Endothelial cell of umbilical vein (primary cell): Measurements from ENCODE around the gene PLEKHA7. TPM values are rescaled to one million over a fixed set of nuclear protein-coding genes. Genes with fewer than 3 reads are reported as not detected.

Experiments used
- BruUV-seq: library from RNA; stranded (reverse); fragments of 400-500 nt; replicated peaks from 2 replicates; lab custom pipeline; 2021; lab: Mats Ljungman, UMichigan
- CTCF ChIA-PET: fragments of 300-600, 350-600 bp; sonication (Branson Sonifier 250); formaldehyde crosslinking; loops from one replicate; lab custom pipeline; 2021; ENCODE audit warnings: antibody characterized with exemption, inconsistent platforms; lab: Charles Lee
- POLR2A ChIA-PET: fragments of 300-600, 350-600 bp; sonication (Branson Sonifier 250); formaldehyde crosslinking; loops from one replicate; lab custom pipeline; 2021; ENCODE audit warnings: antibody characterized with exemption, inconsistent platforms; lab: Charles Lee
- DNase-seq: peaks from one replicate; pipeline ENCODE4 v3.0.0-alpha.2; 2011; ENCODE audit warnings: low read depth, low spot score
- FAIRE-seq: peaks from 2 replicates; lab custom pipeline; 2011; peaks lifted over from hg19 to GRCh38; lab: Jason Lieb, UNC
- H2AFZ ChIP-seq: 2 replicates; pipeline ENCODE4 v1.6.0; 2012; ENCODE audit warnings: low read depth, low read length, control low read depth, inconsistent platforms
- H3K27ac ChIP-seq: 2 replicates; pipeline ENCODE4 v1.5.1; 2011; ENCODE audit warnings: low read depth, mild to moderate bottlenecking, control low read depth, low read length, moderate library complexity; ENCODE audit not compliant: insufficient read depth
- H3K27me3 ChIP-seq, 2 experiments: 2 replicates each; pipeline versions ENCODE4 v1.6.0 to v1.6.1; 2011; ENCODE audit warnings: low read length in 2 of 2, mixed read lengths in 1 of 2; ENCODE audit not compliant: control insufficient read depth in 2 of 2, insufficient read depth in 2 of 2
- H3K36me3 ChIP-seq, 2 experiments: 2 replicates in 1 of 2; 3 replicates in 1 of 2; pipeline ENCODE4 v1.5.1; 2011; ENCODE audit warnings: low read length in 2 of 2, mild to moderate bottlenecking in 1 of 2, moderate library complexity in 1 of 2; ENCODE audit not compliant: control insufficient read depth in 2 of 2, insufficient read depth in 2 of 2; ENCODE audit errors: extremely low read depth in 1 of 2
- H3K4me1 ChIP-seq: 3 replicates; pipeline ENCODE4 v1.5.1; 2011; ENCODE audit warnings: mild to moderate bottlenecking, low read length; ENCODE audit not compliant: control insufficient read depth, insufficient read depth; ENCODE audit errors: extremely low read depth
- H3K4me2 ChIP-seq: 2 replicates; pipeline ENCODE4 v1.6.1; 2011; ENCODE audit warnings: low read length, control low read depth, mixed read lengths; ENCODE audit not compliant: insufficient read depth
- H3K4me3 ChIP-seq, 3 experiments: fragments of 200-600 bp in 1 of 3; sonication (generic), shearing (Covaris generic) in 1 of 3; replicated peaks in 1 of 3; 2 replicates each; pipeline ENCODE4 v1.5.1; 2011 to 2016; ENCODE audit warnings: control low read depth in 3 of 3, low read length in 3 of 3, mild to moderate bottlenecking in 2 of 3, inconsistent platforms in 1 of 3, low read depth in 1 of 3, moderate library complexity in 1 of 3; ENCODE audit not compliant: insufficient read depth in 1 of 3
- H3K79me2 ChIP-seq: 2 replicates; pipeline ENCODE4 v1.6.0; 2012; ENCODE audit warnings: low read length, inconsistent platforms; ENCODE audit not compliant: control insufficient read depth, insufficient read depth
- H3K9ac ChIP-seq: replicated peaks from 2 replicates; pipeline ENCODE3; 2011; ENCODE audit warnings: low read length, control low read depth; ENCODE audit not compliant: insufficient read depth; ENCODE audit errors: extremely low read depth
- H3K9me1 ChIP-seq: replicated peaks from 3 replicates; pipeline ENCODE4 v1.6.0; 2011; ENCODE audit warnings: mild to moderate bottlenecking, low read length; ENCODE audit not compliant: control insufficient read depth, insufficient read depth; ENCODE audit errors: extremely low read depth
- H3K9me3 ChIP-seq: replicated peaks from 2 replicates; pipeline ENCODE4 v1.5.1; 2012; ENCODE audit warnings: low read length, inconsistent platforms; ENCODE audit not compliant: control insufficient read depth, insufficient read depth
- H4K20me1 ChIP-seq: replicated peaks from 2 replicates; pipeline ENCODE3; 2011; ENCODE audit warnings: mild to moderate bottlenecking, low read length; ENCODE audit not compliant: control insufficient read depth, insufficient read depth; ENCODE audit errors: extremely low read depth
- EZH2 ChIP-seq: IDR thresholded peaks from 2 replicates; pipeline ENCODE4 v1.6.1; 2012; ENCODE audit warnings: borderline replicate concordance, low read depth, mild to moderate bottlenecking, moderate library complexity, low read length, inconsistent platforms; ENCODE audit not compliant: severe bottlenecking
- FOS ChIP-seq: IDR thresholded peaks from 2 replicates; pipeline ENCODE4 v1.6.1; 2011; ENCODE audit warnings: mild to moderate bottlenecking, low read length, moderate library complexity, borderline replicate concordance; ENCODE audit not compliant: insufficient read depth
- JUN ChIP-seq: IDR thresholded peaks from 2 replicates; pipeline ENCODE4 v1.6.1; 2011; ENCODE audit warnings: borderline replicate concordance, low read depth; ENCODE audit not compliant: insufficient read length, insufficient read depth
- MAX ChIP-seq: IDR thresholded peaks from 2 replicates; pipeline ENCODE4 v1.6.1; 2011; ENCODE audit not compliant: insufficient read depth, insufficient read length
- POLR2A ChIP-seq: IDR thresholded peaks from 2 replicates; pipeline ENCODE4 v1.6.1; 2012; ENCODE audit warnings: low read depth, mild to moderate bottlenecking, control low read depth, low read length
- POLR2AphosphoS5 ChIP-seq: IDR thresholded peaks from 2 replicates; pipeline ENCODE4 v1.6.1; 2012; ENCODE audit warnings: low read depth, mild to moderate bottlenecking, control low read depth, low read length, moderate library complexity; ENCODE audit not compliant: insufficient read depth
- dilution Hi-C: fragments of 300-500 bp; cut with MboI; formaldehyde crosslinking; loops from one replicate; pipeline ENCODE4 v1.15.0; 2019; ENCODE audit warnings: low sequenced_read_pairs; ENCODE audit not compliant: extremely low pct_ligation_motif_present
- intact Hi-C: fragments of 100-400 bp; cut with micrococcal nuclease; formaldehyde crosslinking; loops from one replicate; pipeline ENCODE4 v1.10.0; 2022
- polyA plus RNA-seq, 4 experiments: library from polyadenylated mRNA; depleted of rRNA in 3 of 4; stranded (reverse) in 3 of 4; unstranded in 1 of 4; fragments of >200 nt; gene quantifications; 2 replicates each; pipeline versions ENCODE4 v1.2.1 to v1.2.3, GENCODE V29; 2011 to 2012; ENCODE audit warnings: missing spikeins in 1 of 4
- total RNA-seq: library from RNA; stranded (reverse); gene quantifications from 2 replicates; pipeline ENCODE4 v1.2.3, GENCODE V29; 2021
- TF ChIP-seq, protein P1 (sequence below), 2 donors: IDR thresholded peaks; 1 replicate in 1 of 2; 2 replicates in 1 of 2; pipeline ENCODE4 v1.5.1; 2011; ENCODE audit warnings: low read length in 2 of 2, mild to moderate bottlenecking in 2 of 2, moderate library complexity in 2 of 2, control low read depth in 1 of 2, inconsistent platforms in 1 of 2, low read depth in 1 of 2; ENCODE audit not compliant: insufficient read depth in 1 of 2; ENCODE audit errors: extremely low read depth in 1 of 2

The PLEKHA7 gene
- total and polyA plus RNA-seq, 2 donors (not counting 3 experiments of a cell fraction or from before 2014, with no cell fraction given) = 1.7 to 3.8 TPM

GRCh38 chr11:16909359-16910035 lies 104.7 kb downstream of the PLEKHA7 start:
- H3K36me3 ChIP-seq = no peaks in the 10 kb centered on the region
- no TSS peak for BruUV-seq
- no peak overlapping the region for H2AFZ ChIP-seq
- intact Hi-C loops = no loop called here
- no peaks in the 10 kb centered on the region for H3K9me3 ChIP-seq
- no peak overlapping the region for H3K27ac ChIP-seq
- H3K9ac ChIP-seq = no peak overlapping the region
- no peaks in the 10 kb centered on the region for H3K9me1 ChIP-seq
- ChIA-PET CTCF (no interaction called here), POLR2A (no interaction called here)
- peaks cover 0 to 3% of the 10 kb centered on the region in 2 experiments for H3K27me3 ChIP-seq
- H3K4me3 ChIP-seq = no peak overlapping the region
- H3K79me2 ChIP-seq = no peaks in the 10 kb centered on the region
- DNase-seq = no peak
- no peaks in the 10 kb centered on the region for H4K20me1 ChIP-seq
- TF ChIP-seq FOS (no peak), POLR2A (no peak), POLR2AphosphoS5 (no peak), JUN (no peak), MAX (no peak), EZH2 (no peak)
- TF ChIP-seq, protein P1, sequence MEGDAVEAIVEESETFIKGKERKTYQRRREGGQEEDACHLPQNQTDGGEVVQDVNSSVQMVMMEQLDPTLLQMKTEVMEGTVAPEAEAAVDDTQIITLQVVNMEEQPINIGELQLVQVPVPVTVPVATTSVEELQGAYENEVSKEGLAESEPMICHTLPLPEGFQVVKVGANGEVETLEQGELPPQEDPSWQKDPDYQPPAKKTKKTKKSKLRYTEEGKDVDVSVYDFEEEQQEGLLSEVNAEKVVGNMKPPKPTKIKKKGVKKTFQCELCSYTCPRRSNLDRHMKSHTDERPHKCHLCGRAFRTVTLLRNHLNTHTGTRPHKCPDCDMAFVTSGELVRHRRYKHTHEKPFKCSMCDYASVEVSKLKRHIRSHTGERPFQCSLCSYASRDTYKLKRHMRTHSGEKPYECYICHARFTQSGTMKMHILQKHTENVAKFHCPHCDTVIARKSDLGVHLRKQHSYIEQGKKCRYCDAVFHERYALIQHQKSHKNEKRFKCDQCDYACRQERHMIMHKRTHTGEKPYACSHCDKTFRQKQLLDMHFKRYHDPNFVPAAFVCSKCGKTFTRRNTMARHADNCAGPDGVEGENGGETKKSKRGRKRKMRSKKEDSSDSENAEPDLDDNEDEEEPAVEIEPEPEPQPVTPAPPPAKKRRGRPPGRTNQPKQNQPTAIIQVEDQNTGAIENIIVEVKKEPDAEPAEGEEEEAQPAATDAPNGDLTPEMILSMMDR (IDR thresholded peaks at IDR 0.05; ENCODE audit: extremely low read depth in 1 of 2, insufficient read depth in 1 of 2, low read depth in 1 of 2, low read length in 2 of 2) = no peak
- no peak for FAIRE-seq
- dilution Hi-C loops = no loop called here
- H3K4me1 ChIP-seq = no peaks in the 10 kb centered on the region
- no peak overlapping the region for H3K4me2 ChIP-seq
